NCI-H524 (cell line): Measurements from ENCODE around the gene CAPN14.

Source experiments
- DNase-seq, 2 experiments: peaks; one replicate each; lab custom pipeline; 2025; lab: John Stamatoyannopoulos, UW

CAPN14 gene

GRCh38 chr2:31243053-31243452 is 25.7 kb upstream of the CAPN14 start:
- no peak for DNase-seq

GRCh38 chr2:31241625-31242270 is 24.4 kb upstream of the CAPN14 start:
- no peak for DNase-seq

GRCh38 chr2:31240381-31241365 is 23.4 kb upstream of the CAPN14 start:
- no peak for DNase-seq

- DNase-seq = no peak
Measured at GRCh38 chr2:31239593-31240177, 22.4 kb upstream of the CAPN14 start.

GRCh38 chr2:31238906-31239592 is 21.7 kb upstream of the CAPN14 start:
- DNase-seq = no peak

- DNase-seq = no peak
Measured at GRCh38 chr2:31238126-31238905, 21.0 kb upstream of the CAPN14 start.

- DNase-seq = no peak
Measured at GRCh38 chr2:31237348-31238017, 20.2 kb upstream of the CAPN14 start.

GRCh38 chr2:31236433-31237205 is 19.3 kb upstream of the CAPN14 start:
- DNase-seq = no peak

- no peak for DNase-seq
Measured at GRCh38 chr2:31235504-31235902, 18.2 kb upstream of the CAPN14 start.

GRCh38 chr2:31234683-31235503 is 17.6 kb upstream of the CAPN14 start:
- DNase-seq = peak in 1 of 2 experiments; percentile 28

GRCh38 chr2:31233741-31234682 is 16.7 kb upstream of the CAPN14 start, which contains the start of gene EHD3:
Gene EHD3, plus strand, starts transcription at chr2:31234152. Its CDS starts 470 bp downstream, at chr2:31234622.
- DNase-seq = peak; percentile 97 to 98

- DNase-seq = no peak
Measured at GRCh38 chr2:31233231-31233630, 15.9 kb upstream of the CAPN14 start.

GRCh38 chr2:31232586-31232985 is 15.3 kb upstream of the CAPN14 start:
- DNase-seq = peak in 1 of 2 experiments; percentile 40

GRCh38 chr2:31231571-31232302 is 14.4 kb upstream of the CAPN14 start:
- peak in 1 of 2 experiments; percentile 9 for DNase-seq

GRCh38 chr2:31230751-31231150 is 13.4 kb upstream of the CAPN14 start:
- no peak for DNase-seq

GRCh38 chr2:31228717-31229116 is 11.4 kb upstream of the CAPN14 start:
- DNase-seq = no peak

- DNase-seq = no peak
Measured at GRCh38 chr2:31227711-31228125, 10.4 kb upstream of the CAPN14 start.
